ENCODE data around the gene MIA.
"Not testable (repeated sequence)": the region's sequence is repeated elsewhere in the genome, so short reads cannot be mapped to it uniquely, and the experiment has no call there.

Gene MIA

GRCh38 chr19:40750874-40751537 is 24.3 kb upstream of the MIA start, which contains the start of gene SNRPA:
Gene SNRPA (plus strand): TSS chr19:40751203. CDS start chr19:40751409, 206 bp downstream.
- peak; percentile 96 for DNase-seq

- peak; percentile 24 for DNase-seq
These were observed 23.0 kb upstream of the MIA start for GRCh38 chr19:40752257-40752781.

- DNase-seq = peak; percentile 30
These were observed 20.6 kb upstream of the MIA start for GRCh38 chr19:40754611-40755247.

GRCh38 chr19:40755248-40755624 is 20.1 kb upstream of the MIA start:
- DNase-seq = no peak

GRCh38 chr19:40755791-40756190 is 19.5 kb upstream of the MIA start:
- DNase-seq = no peak

GRCh38 chr19:40756502-40757110 is 18.7 kb upstream of the MIA start:
- DNase-seq = peak; percentile 31

- DNase-seq = no peak
These were observed 16.8 kb upstream of the MIA start for GRCh38 chr19:40758491-40758890.

- DNase-seq = no peak
These were observed 16.0 kb upstream of the MIA start for GRCh38 chr19:40759352-40759751.

GRCh38 chr19:40762754-40763470 is 12.4 kb upstream of the MIA start:
- no peak for DNase-seq

GRCh38 chr19:40763526-40763925 is 11.8 kb upstream of the MIA start:
- DNase-seq = no peak

GRCh38 chr19:40763963-40764362 is 11.4 kb upstream of the MIA start:
- no peak for DNase-seq

- not testable (repeated sequence) for DNase-seq
These were observed 8.9 kb upstream of the MIA start for GRCh38 chr19:40766385-40766784.

GRCh38 chr19:40768869-40769268 is 6.5 kb upstream of the MIA start:
- no peak for DNase-seq

GRCh38 chr19:40771101-40771862 is 4.0 kb upstream of the MIA start:
- DNase-seq = peak; percentile 45

- no peak for DNase-seq
These were observed 306 bp downstream of the MIA start for GRCh38 chr19:40775632-40776022.

GRCh38 chr19:40776364-40776763 is 1.0 kb downstream of the MIA start:
- DNase-seq = no peak

GRCh38 chr19:40776932-40777644 is 1.8 kb downstream of the MIA start:
- peak; percentile 94 for DNase-seq

- DNase-seq = no peak
These were observed 2.3 kb downstream of the MIA start for GRCh38 chr19:40777645-40777936.

- DNase-seq = peak; percentile 100
These were observed 2.8 kb downstream of the MIA start, which contains the start of gene RAB4B for GRCh38 chr19:40777937-40778705. Gene RAB4B (plus strand): TSS chr19:40778247. CDS start chr19:40778376, 129 bp downstream.

GRCh38 chr19:40778706-40779284 is 3.5 kb downstream of the MIA start:
- DNase-seq = no peak

- no peak for DNase-seq
These were observed 5.3 kb downstream of the MIA start for GRCh38 chr19:40780582-40780981.

All from CD4-positive, alpha-beta T cell treated with Interleukin-12 subunit alpha and Interleukin-12 subunit beta, for 1 hour (primary cell).